D341Med (cell line): ENCODE data around the gene IFT27.
"Not testable (repeated sequence)": the region's sequence is repeated elsewhere in the genome, so short reads cannot be mapped to it uniquely, and the experiment has no call there.

ENCODE experiments used
- DNase-seq: peaks from one replicate; pipeline ENCODE4 v3.0.0; 2012; ENCODE audit warnings: low spot score

The IFT27 gene

GRCh38 chr22:36765131-36765942 is 10.6 kb downstream of the IFT27 start:
- no peak for DNase-seq

GRCh38 chr22:36764641-36765040 is 11.3 kb downstream of the IFT27 start:
- no peak for DNase-seq

- DNase-seq: no peak
These were observed 11.9 kb downstream of the IFT27 start for GRCh38 chr22:36764060-36764459.

- no peak for DNase-seq
These were observed 12.3 kb downstream of the IFT27 start for GRCh38 chr22:36763576-36763975.

- DNase-seq: no peak
These were observed 13.1 kb downstream of the IFT27 start for GRCh38 chr22:36762687-36763260.

- DNase-seq: no peak
These were observed 14.2 kb downstream of the IFT27 start for GRCh38 chr22:36761553-36762240.

GRCh38 chr22:36760786-36761185 is 15.1 kb downstream of the IFT27 start:
- DNase-seq: no peak

- no peak for DNase-seq
These were observed 16.3 kb downstream of the IFT27 start for GRCh38 chr22:36759481-36760159.

GRCh38 chr22:36758792-36759271 is 17.1 kb downstream of the IFT27 start:
- DNase-seq: no peak

- DNase-seq: peak; percentile 86
These were observed 18.2 kb downstream of the IFT27 start for GRCh38 chr22:36757668-36758211.

- no peak for DNase-seq
These were observed 18.9 kb downstream of the IFT27 start for GRCh38 chr22:36756746-36757655.

- DNase-seq: no peak
These were observed 19.9 kb downstream of the IFT27 start for GRCh38 chr22:36756031-36756430.

GRCh38 chr22:36755316-36755715 is 20.6 kb downstream of the IFT27 start:
- DNase-seq: no peak

GRCh38 chr22:36754881-36755280 is 21.0 kb downstream of the IFT27 start:
- not testable (repeated sequence) for DNase-seq

- DNase-seq: no peak
These were observed 22.0 kb downstream of the IFT27 start for GRCh38 chr22:36753916-36754315.

GRCh38 chr22:36753120-36753802 is 22.7 kb downstream of the IFT27 start:
- no peak for DNase-seq

GRCh38 chr22:36746375-36746970 is 29.4 kb downstream of the IFT27 start:
- no peak for DNase-seq

- DNase-seq: no peak
These were observed 30.5 kb downstream of the IFT27 start for GRCh38 chr22:36745301-36745995.

- DNase-seq: no peak
These were observed 31.1 kb downstream of the IFT27 start for GRCh38 chr22:36744791-36745190.

GRCh38 chr22:36744413-36744765 is 31.5 kb downstream of the IFT27 start:
- DNase-seq: no peak
